Panc1 (cell line): ENCODE results near the gene SNX9. TPM values are rescaled to one million over a fixed set of nuclear protein-coding genes. Genes with fewer than 3 reads are reported as not detected.

ENCODE experiments used
- ATAC-seq: fragments of 200-7000 bp; cut with Tn5 transposase; 2 replicates; pipeline ENCODE4 v1.9.1; 2020; ENCODE audit warnings: mild to moderate bottlenecking, moderate library complexity
- BruUV-seq: library from RNA; stranded (reverse); fragments of 400-500 nt; replicated peaks from 2 replicates; lab custom pipeline; 2021; lab: Mats Ljungman, UMichigan
- CTCF ChIA-PET: fragments of 300-600 bp; sonication (Branson Sonifier 250); formaldehyde crosslinking; loops from one replicate; lab custom pipeline; 2022; ENCODE audit warnings: antibody characterized with exemption; lab: Charles Lee
- POLR2A ChIA-PET: fragments of 300-600 bp; sonication (Branson Sonifier 250); formaldehyde crosslinking; loops from one replicate; lab custom pipeline; 2022; ENCODE audit warnings: antibody characterized with exemption; lab: Charles Lee
- DNase-seq: peaks from one replicate; pipeline ENCODE4 v3.0.0-alpha.2; 2010; ENCODE audit warnings: low read depth, low spot score
- H3K27ac ChIP-seq: 2 replicates; pipeline ENCODE4 v1.5.1; 2011; ENCODE audit warnings: mild to moderate bottlenecking, low read length, inconsistent platforms
- H3K27me3 ChIP-seq: fragments of 200-500 bp; sonication (Bioruptor generic); 2 replicates; pipeline ENCODE4 v1.6.0; 2014; ENCODE audit warnings: low read length, inconsistent platforms; ENCODE audit not compliant: control insufficient read depth, insufficient read depth
- H3K36me3 ChIP-seq: fragments of 200-500 bp; sonication (Bioruptor generic); 2 replicates; pipeline ENCODE4 v1.5.1; 2014; ENCODE audit warnings: inconsistent platforms, mild to moderate bottlenecking, low read length, moderate library complexity; ENCODE audit not compliant: control insufficient read depth, insufficient read depth
- H3K4me1 ChIP-seq: 2 replicates; pipeline ENCODE4 v1.5.1; 2011; ENCODE audit warnings: inconsistent platforms, mild to moderate bottlenecking, low read length, moderate library complexity; ENCODE audit not compliant: control insufficient read depth, insufficient read depth
- H3K4me3 ChIP-seq, 2 experiments: 2 replicates each; pipeline ENCODE4 v1.5.1; 2011 to 2012; ENCODE audit warnings: low read depth in 2 of 2, low read length in 2 of 2, mild to moderate bottlenecking in 2 of 2, inconsistent platforms in 1 of 2, moderate library complexity in 1 of 2
- H3K9me3 ChIP-seq: fragments of 200-500 bp; sonication (Bioruptor generic); 2 replicates; pipeline ENCODE4 v1.5.1; 2014; ENCODE audit warnings: low read depth, mild to moderate bottlenecking, inconsistent platforms, low read length, moderate library complexity; ENCODE audit not compliant: control insufficient read depth, insufficient read depth
- CTCF ChIP-seq: fragments of 450-650 bp; IDR thresholded peaks from 2 replicates; pipeline ENCODE4 v1.5.1; 2017; ENCODE audit warnings: mild to moderate bottlenecking
- POLR2AphosphoS5 ChIP-seq: IDR thresholded peaks from 2 replicates; pipeline ENCODE4 v1.6.1; 2012; ENCODE audit warnings: mild to moderate bottlenecking, low read depth, low read length, moderate library complexity
- REST ChIP-seq, 2 experiments: IDR thresholded peaks; 2 replicates each; pipeline ENCODE4 v1.6.1; 2011 to 2012; ENCODE audit warnings: low read depth in 2 of 2, control low read depth in 1 of 2, low read length in 1 of 2, mild to moderate bottlenecking in 1 of 2, moderate library complexity in 1 of 2; ENCODE audit not compliant: insufficient read depth in 1 of 2
- SIN3A ChIP-seq: IDR thresholded peaks from 2 replicates; pipeline ENCODE4 v1.6.1; 2012; ENCODE audit warnings: low read depth, mild to moderate bottlenecking, low read length, moderate library complexity, borderline replicate concordance; ENCODE audit not compliant: insufficient read depth
- TCF7L2 ChIP-seq: IDR thresholded peaks from 2 replicates; pipeline ENCODE4 v1.6.1; 2011; ENCODE audit warnings: mild to moderate bottlenecking, low read depth, low read length, inconsistent platforms
- in situ Hi-C: cut with HindIII; loops from 2 replicates; pipeline ENCODE4 v1.10.0; 2016; ENCODE audit warnings: low sequenced_read_pairs, low pct_unique_long_range_greater_than_20kb
- intact Hi-C: fragments of 100-400 bp; cut with micrococcal nuclease; formaldehyde crosslinking; loops from one replicate; pipeline ENCODE4 v1.10.0; 2022; ENCODE audit not compliant: unreplicated experiment
- total RNA-seq: library from RNA; stranded (reverse); gene quantifications from one replicate; pipeline ENCODE4 v1.2.1, GENCODE V29; 2021; ENCODE audit not compliant: unreplicated experiment

Gene SNX9
- total RNA-seq, 1 experiment from 2014 or later = 46.0 TPM

- ChIA-PET CTCF (no interaction called here), POLR2A (interaction anchor here (0.6 kb wide), 1 partner anchor 40 kb away, joined by 4 read pairs; no protein-coding TSS in a partner anchor)
- Histone ChIP-seq H3K36me3 (peaks cover 4% of the 10 kb centered on the region; the same call in 1 of the 2 replicates), H3K4me3 (no peak overlapping the region), H3K27me3 (no peaks in the 10 kb centered on the region), H3K27ac (peak overlapping the region; percentile 44; the same call in 1 of the 2 replicates), H3K9me3 (no peaks in the 10 kb centered on the region), H3K4me1 (peaks cover 36% of the 10 kb centered on the region)
- BruUV-seq = no TSS peak
- in situ Hi-C loops (loop anchor here (25.0 kb wide), 1 partner anchor 106 kb away; no protein-coding TSS in a partner anchor), intact Hi-C loops (no loop called here)
- TF ChIP-seq SIN3A = no peak
- TF ChIP-seq REST (IDR thresholded peaks at IDR 0.05; ENCODE audit: insufficient read depth in 1 of 2, low read depth in 2 of 2, low read length in 1 of 2) = no peak
- no peak for TF ChIP-seq TCF7L2
- TF ChIP-seq CTCF = no peak
- TF ChIP-seq POLR2AphosphoS5 = no peak
- DNase-seq = no peak
- no peak for ATAC-seq
Observed at GRCh38 chr6:157867981-157868380, 44.9 kb downstream of the SNX9 start.

- Histone ChIP-seq H3K36me3 (peaks cover 8% of the 10 kb centered on the region; the same call in 1 of the 2 replicates), H3K9me3 (no peaks in the 10 kb centered on the region), H3K27me3 (no peaks in the 10 kb centered on the region), H3K27ac (peak overlapping the region; percentile 32; the same call in 1 of the 2 replicates), H3K4me1 (peaks cover 36% of the 10 kb centered on the region), H3K4me3 (no peak overlapping the region)
- CTCF ChIA-PET = no interaction called here
- intact Hi-C loops (no loop called here), in situ Hi-C loops (loop anchor here (25.0 kb wide), 1 partner anchor 107 kb away; no protein-coding TSS in a partner anchor)
- no peak for TF ChIP-seq REST (IDR thresholded peaks at IDR 0.05; ENCODE audit: insufficient read depth in 1 of 2, low read depth in 2 of 2, low read length in 1 of 2)
- no peak for TF ChIP-seq TCF7L2
- TF ChIP-seq CTCF = no peak
- no peak for TF ChIP-seq SIN3A
- ATAC-seq (peak; percentile 11; the same call in 1 of the 2 replicates), DNase-seq (no peak)
- POLR2A ChIA-PET = no interaction called here
- no TSS peak for BruUV-seq
Observed at GRCh38 chr6:157868835-157869234, 45.8 kb downstream of the SNX9 start.
